ENCODE results near the gene MAP1B.

The MAP1B gene

DNA sequence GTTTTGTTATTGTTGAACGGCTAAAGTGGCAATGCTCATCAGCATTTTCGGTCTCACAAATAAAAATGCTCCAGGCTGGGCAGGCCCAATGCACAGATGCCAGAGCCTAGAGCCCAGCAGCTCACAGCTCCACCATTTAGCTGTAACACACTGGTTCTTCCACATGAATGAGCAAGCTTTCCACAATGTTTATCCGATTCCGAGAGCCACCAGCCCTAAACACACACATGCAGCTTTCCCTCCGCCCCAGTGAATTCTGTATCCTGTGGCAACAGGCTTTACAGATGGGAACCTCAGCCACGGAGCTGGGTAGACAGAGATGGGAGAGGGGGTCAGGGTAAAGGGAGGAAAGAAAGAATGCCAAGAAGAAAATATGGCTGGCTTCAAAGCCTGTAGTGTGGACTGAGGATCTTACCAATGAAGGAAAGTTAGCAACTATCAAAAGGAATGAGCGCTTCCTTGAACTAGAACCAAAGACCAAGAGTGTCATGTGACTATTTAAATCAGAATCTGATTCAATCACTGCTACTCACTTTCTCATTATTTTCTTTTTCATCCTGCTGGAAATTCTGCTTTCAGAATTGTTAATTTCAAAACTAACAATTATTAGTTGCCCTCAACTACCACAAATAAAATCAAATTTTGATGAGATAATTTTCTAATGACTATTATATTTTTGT is 135.7 kb downstream of the MAP1B start:
- Histone ChIP-seq H3K4me3 (ENCODE audit: low read length) (no peak overlapping the region), H2AFZ (ENCODE audit: low read length) (no peak overlapping the region), H3F3A (ENCODE audit: insufficient read depth, low read length) (no peaks in the 10 kb centered on the region), H3K9me2 (replicated peaks; ENCODE audit: insufficient read depth, low read length) (no peaks in the 10 kb centered on the region), H3K27me3 (replicated peaks; ENCODE audit: insufficient read depth, low read length) (no peaks in the 10 kb centered on the region), H3K4me1 (ENCODE audit: low read length) (peaks cover 20% of the 10 kb centered on the region), H3K9me3 (replicated peaks; ENCODE audit: insufficient read depth, low read length) (no peaks in the 10 kb centered on the region), H3K9ac (ENCODE audit: low read length) (no peak overlapping the region), H4K20me1 (ENCODE audit: insufficient read depth, low read length) (0 out of 2 replicates have a peak, but pooled peaks cover 6% of the 10 kb centered on the region), H3K27ac (ENCODE audit: low read length) (no peak overlapping the region), H3K4me2 (ENCODE audit: low read depth, low read length) (no peak overlapping the region), H3K36me3 (replicated peaks; ENCODE audit: insufficient read depth, low read length) (no peaks in the 10 kb centered on the region), H3K79me2 (ENCODE audit: low read length) (peaks cover 5% of the 10 kb centered on the region; the same call in 1 of the 2 replicates)
- no peak for DNase-seq
- TF ChIP-seq, protein P1, sequence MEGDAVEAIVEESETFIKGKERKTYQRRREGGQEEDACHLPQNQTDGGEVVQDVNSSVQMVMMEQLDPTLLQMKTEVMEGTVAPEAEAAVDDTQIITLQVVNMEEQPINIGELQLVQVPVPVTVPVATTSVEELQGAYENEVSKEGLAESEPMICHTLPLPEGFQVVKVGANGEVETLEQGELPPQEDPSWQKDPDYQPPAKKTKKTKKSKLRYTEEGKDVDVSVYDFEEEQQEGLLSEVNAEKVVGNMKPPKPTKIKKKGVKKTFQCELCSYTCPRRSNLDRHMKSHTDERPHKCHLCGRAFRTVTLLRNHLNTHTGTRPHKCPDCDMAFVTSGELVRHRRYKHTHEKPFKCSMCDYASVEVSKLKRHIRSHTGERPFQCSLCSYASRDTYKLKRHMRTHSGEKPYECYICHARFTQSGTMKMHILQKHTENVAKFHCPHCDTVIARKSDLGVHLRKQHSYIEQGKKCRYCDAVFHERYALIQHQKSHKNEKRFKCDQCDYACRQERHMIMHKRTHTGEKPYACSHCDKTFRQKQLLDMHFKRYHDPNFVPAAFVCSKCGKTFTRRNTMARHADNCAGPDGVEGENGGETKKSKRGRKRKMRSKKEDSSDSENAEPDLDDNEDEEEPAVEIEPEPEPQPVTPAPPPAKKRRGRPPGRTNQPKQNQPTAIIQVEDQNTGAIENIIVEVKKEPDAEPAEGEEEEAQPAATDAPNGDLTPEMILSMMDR (IDR thresholded peaks at IDR 0.05; ENCODE audit: low read length), result no peak

GRCh38 chr5:72243706-72244105 is 136.4 kb downstream of the MAP1B start:
- no peak for DNase-seq
- Histone ChIP-seq H2AFZ (ENCODE audit: low read length) (no peak overlapping the region), H3K4me1 (ENCODE audit: low read length) (peaks cover 20% of the 10 kb centered on the region), H3K4me3 (ENCODE audit: low read length) (no peak overlapping the region), H3K36me3 (replicated peaks; ENCODE audit: insufficient read depth, low read length) (no peaks in the 10 kb centered on the region), H3K4me2 (ENCODE audit: low read depth, low read length) (no peak overlapping the region), H4K20me1 (ENCODE audit: insufficient read depth, low read length) (0 out of 2 replicates have a peak, but pooled peaks cover 6% of the 10 kb centered on the region), H3K9me2 (replicated peaks; ENCODE audit: insufficient read depth, low read length) (no peaks in the 10 kb centered on the region), H3K27ac (ENCODE audit: low read length) (no peak overlapping the region), H3K9me3 (replicated peaks; ENCODE audit: insufficient read depth, low read length) (no peaks in the 10 kb centered on the region), H3K9ac (ENCODE audit: low read length) (no peak overlapping the region), H3K27me3 (replicated peaks; ENCODE audit: insufficient read depth, low read length) (no peaks in the 10 kb centered on the region), H3K79me2 (ENCODE audit: low read length) (peaks cover 5% of the 10 kb centered on the region; the same call in 1 of the 2 replicates), H3F3A (ENCODE audit: insufficient read depth, low read length) (no peaks in the 10 kb centered on the region)
- TF ChIP-seq EZH2phosphoT487 (IDR thresholded peaks at IDR 0.05; ENCODE audit: low read length) (no peak), EZH2 (optimal IDR thresholded peaks at IDR 0.05; ENCODE audit: low read depth, low read length) (no peak)

GRCh38 chr5:72244862-72245371 is 137.6 kb downstream of the MAP1B start:
- DNase-seq, result peak; percentile 41
- no peaks in the 10 kb centered on the region for H3K27me3 ChIP-seq (replicated peaks; ENCODE audit: insufficient read depth, low read length)
- H3K27ac ChIP-seq (ENCODE audit: low read length), result no peak overlapping the region
- no peak overlapping the region for H3K9ac ChIP-seq (ENCODE audit: low read length)
- no peaks in the 10 kb centered on the region for H3F3A ChIP-seq (ENCODE audit: insufficient read depth, low read length)
- 0 out of 2 replicates have a peak, but pooled peaks cover 6% of the 10 kb centered on the region for H4K20me1 ChIP-seq (ENCODE audit: insufficient read depth, low read length)
- no peaks in the 10 kb centered on the region for H3K9me3 ChIP-seq (replicated peaks; ENCODE audit: insufficient read depth, low read length)
- no peak overlapping the region for H3K4me2 ChIP-seq (ENCODE audit: low read depth, low read length)
- no peak overlapping the region for H2AFZ ChIP-seq (ENCODE audit: low read length)
- H3K9me2 ChIP-seq (replicated peaks; ENCODE audit: insufficient read depth, low read length), result no peaks in the 10 kb centered on the region
- H3K4me1 ChIP-seq (ENCODE audit: low read length), result peaks cover 20% of the 10 kb centered on the region
- H3K79me2 ChIP-seq (ENCODE audit: low read length), result peaks cover 5% of the 10 kb centered on the region; the same call in 1 of the 2 replicates
- no peak for TF ChIP-seq EZH2 (optimal IDR thresholded peaks at IDR 0.05; ENCODE audit: low read depth, low read length)
- TF ChIP-seq, protein P1 (IDR thresholded peaks at IDR 0.05; ENCODE audit: low read length), result peak; percentile 63
- H3K4me3 ChIP-seq (ENCODE audit: low read length), result no peak overlapping the region
- H3K36me3 ChIP-seq (replicated peaks; ENCODE audit: insufficient read depth, low read length), result no peaks in the 10 kb centered on the region

GRCh38 chr5:72245546-72245945 is 138.3 kb downstream of the MAP1B start:
- Histone ChIP-seq H3F3A (ENCODE audit: insufficient read depth, low read length) (no peaks in the 10 kb centered on the region), H3K4me1 (ENCODE audit: low read length) (peaks cover 20% of the 10 kb centered on the region), H4K20me1 (ENCODE audit: insufficient read depth, low read length) (0 out of 2 replicates have a peak, but pooled peaks cover 6% of the 10 kb centered on the region), H3K9ac (ENCODE audit: low read length) (no peak overlapping the region), H3K4me2 (ENCODE audit: low read depth, low read length) (no peak overlapping the region), H2AFZ (ENCODE audit: low read length) (no peak overlapping the region), H3K9me2 (replicated peaks; ENCODE audit: insufficient read depth, low read length) (no peaks in the 10 kb centered on the region), H3K9me3 (replicated peaks; ENCODE audit: insufficient read depth, low read length) (no peaks in the 10 kb centered on the region), H3K36me3 (replicated peaks; ENCODE audit: insufficient read depth, low read length) (no peaks in the 10 kb centered on the region), H3K4me3 (ENCODE audit: low read length) (no peak overlapping the region), H3K27me3 (replicated peaks; ENCODE audit: insufficient read depth, low read length) (no peaks in the 10 kb centered on the region), H3K79me2 (ENCODE audit: low read length) (peaks cover 5% of the 10 kb centered on the region; the same call in 1 of the 2 replicates), H3K27ac (ENCODE audit: low read length) (no peak overlapping the region)
- TF ChIP-seq, protein P1 (IDR thresholded peaks at IDR 0.05; ENCODE audit: low read length), result no peak
- TF ChIP-seq EZH2 (optimal IDR thresholded peaks at IDR 0.05; ENCODE audit: low read depth, low read length), result no peak
- DNase-seq, result no peak

All from MM.1S (cell line).